CD4-positive, alpha-beta T cell (primary cell): ENCODE results near the gene KIAA1755. TPM values are rescaled to one million over a fixed set of nuclear protein-coding genes. Genes with fewer than 3 reads are reported as not detected.

Experiments used
- ATAC-seq: fragments of 200-7000 bp; cut with Tn5 transposase; one replicate; pipeline ENCODE4 v1.10.0; 2022; ENCODE audit warnings: mild to moderate bottlenecking; ENCODE audit not compliant: poor library complexity
- CTCF ChIA-PET: fragments of 350-600 bp; sonication (Branson Sonifier 250); formaldehyde crosslinking; loops from one replicate; lab custom pipeline; 2021; ENCODE audit warnings: antibody characterized with exemption, inconsistent platforms; lab: Charles Lee
- POLR2A ChIA-PET: fragments of 350-600 bp; sonication (Branson Sonifier 250); formaldehyde crosslinking; loops from one replicate; lab custom pipeline; 2021; ENCODE audit warnings: antibody characterized with exemption, inconsistent platforms; lab: Charles Lee
- DNase-seq, 14 experiments: peaks; one replicate each; pipeline ENCODE4 v3.0.0-alpha.2; 2013 to 2020; ENCODE audit warnings: mixed read lengths in 2 of 14
- H3K27ac ChIP-seq, 2 donors: one replicate each; pipeline versions ENCODE4 v1.5.1 to v1.7.0; 2013; ENCODE audit warnings: low read length in 2 of 2, low read depth in 1 of 2, mild to moderate bottlenecking in 1 of 2
- H3K27me3 ChIP-seq, 2 experiments: 1 replicate in 1 of 2; 2 replicates in 1 of 2; pipeline versions ENCODE4 v1.6.1 to v1.7.0; 2013; ENCODE audit warnings: low read length in 2 of 2, control low read depth in 1 of 2, mild to moderate bottlenecking in 1 of 2, moderate library complexity in 1 of 2; ENCODE audit not compliant: insufficient read depth in 2 of 2, control insufficient read depth in 1 of 2
- H3K36me3 ChIP-seq: one replicate; pipeline ENCODE4 v1.6.1; 2013; ENCODE audit warnings: low read length, control low read depth; ENCODE audit not compliant: insufficient read depth
- H3K4me1 ChIP-seq: one replicate; pipeline ENCODE4 v1.6.1; 2013; ENCODE audit warnings: low read length, control low read depth; ENCODE audit not compliant: insufficient read depth
- H3K4me3 ChIP-seq: one replicate; pipeline ENCODE4 v1.5.1; 2013; ENCODE audit warnings: mild to moderate bottlenecking, low read length, moderate library complexity
- H3K9me3 ChIP-seq, 2 experiments: 1 replicate in 1 of 2; 2 replicates in 1 of 2; pipeline versions ENCODE4 v1.6.1 to v1.7.0; 2013; ENCODE audit warnings: low read length in 2 of 2, mild to moderate bottlenecking in 2 of 2, control low read depth in 1 of 2, moderate library complexity in 1 of 2; ENCODE audit not compliant: control insufficient read depth in 1 of 2, insufficient read depth in 1 of 2
- H3K27ac Mint-ChIP-seq: one replicate; pipeline ENCODE4 v1.8.0; 2020; ENCODE audit warnings: mixed read lengths
- H3K27me3 Mint-ChIP-seq: one replicate; pipeline ENCODE4 v1.8.0; 2021; ENCODE audit warnings: mixed read lengths
- H3K36me3 Mint-ChIP-seq: one replicate; pipeline ENCODE4 v1.8.0; 2021; ENCODE audit warnings: low read depth, mixed read lengths
- H3K4me1 Mint-ChIP-seq: one replicate; pipeline ENCODE4 v1.8.0; 2021; ENCODE audit warnings: low read depth, mixed read lengths
- H3K4me3 Mint-ChIP-seq: one replicate; pipeline ENCODE4 v1.8.0; 2020; ENCODE audit warnings: mild to moderate bottlenecking, mixed read lengths
- H3K9me3 Mint-ChIP-seq: one replicate; pipeline ENCODE4 v1.8.0; 2020; ENCODE audit warnings: mixed read lengths
- intact Hi-C, 2 experiments: fragments of 100-400 bp; cut with DNase I in 1 of 2; cut with micrococcal nuclease in 1 of 2; formaldehyde crosslinking; loops; one replicate each; pipeline versions ENCODE4 v1.15.1 to v1.9.0; 2023 to 2025; cut with DNase I, micrococcal nuclease
- total RNA-seq, 174 experiments: library from RNA in 2 of 174; stranded (reverse) in 2 of 174; gene quantifications; one replicate each; pipeline ENCODE4 v1.2.3 and lab custom pipeline; 2021 to 2026
- TF ChIP-seq, protein P1 (sequence below): fragments of 200-600 bp; IDR thresholded peaks from one replicate; pipeline ENCODE4 v1.8.0; 2022; ENCODE audit warnings: antibody characterized with exemption, mild to moderate bottlenecking

The KIAA1755 gene
- total RNA-seq, 2 experiments from 2014 or later = not detected

DNA sequence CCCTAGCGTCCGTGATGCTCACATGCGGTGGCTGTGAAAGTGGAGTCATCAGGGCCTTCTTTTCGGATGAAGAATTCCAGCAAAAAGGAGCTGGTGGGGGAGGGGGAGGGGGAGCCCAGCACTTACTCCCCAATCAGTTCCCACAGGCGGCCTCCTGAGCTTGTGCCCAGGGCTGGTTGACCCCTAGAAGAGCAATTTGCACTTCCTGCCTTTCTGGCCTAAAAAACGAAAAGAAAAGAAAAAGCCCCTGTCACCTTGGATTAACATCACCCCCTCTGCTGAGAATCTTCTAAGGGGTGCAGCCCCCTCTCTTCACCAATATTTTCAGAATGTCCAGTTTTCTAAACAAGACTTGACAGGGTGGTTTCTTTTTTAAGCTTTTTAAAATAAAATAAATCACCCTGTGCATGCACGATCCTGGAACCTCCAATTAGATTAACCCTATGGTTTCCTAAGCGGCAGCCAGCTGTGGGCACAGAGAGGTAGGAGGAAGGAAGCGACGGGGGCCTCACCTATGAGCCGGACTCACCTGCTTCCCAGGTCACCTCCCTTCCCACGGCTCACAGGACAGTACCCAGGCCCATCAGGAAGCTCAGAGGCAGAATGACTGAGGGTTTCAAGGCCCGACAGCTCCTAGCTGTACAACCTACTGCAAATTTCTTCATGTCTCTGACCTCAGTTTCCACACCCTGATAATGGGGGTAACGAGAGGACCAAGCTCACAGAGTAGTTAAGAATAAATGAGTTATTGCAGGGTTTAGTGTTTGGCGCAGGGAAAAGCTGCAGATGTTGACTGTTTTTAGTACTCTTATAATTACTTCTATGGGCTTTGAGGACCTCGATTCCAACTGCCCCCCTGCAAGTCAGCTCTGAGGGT is 85.0 kb downstream of the KIAA1755 start:
- peaks cover 20% of the 10 kb centered on the region for H3K27me3 Mint-ChIP-seq
- ATAC-seq = no peak
- Histone ChIP-seq H3K9me3 (no peaks in the 10 kb centered on the region), H3K4me3 (no peak overlapping the region), H3K4me1 (no peaks in the 10 kb centered on the region), H3K27me3 (peaks cover 0 to 8% of the 10 kb centered on the region in 2 experiments), H3K27ac (no peak overlapping the region), H3K36me3 (no peaks in the 10 kb centered on the region)
- H3K36me3 Mint-ChIP-seq = no peaks in the 10 kb centered on the region
- ChIA-PET CTCF (no interaction called here), POLR2A (no interaction called here)
- intact Hi-C loops = no loop called here
- no peak overlapping the region for H3K27ac Mint-ChIP-seq
- no peak overlapping the region for H3K4me3 Mint-ChIP-seq
- DNase-seq = no peak
- TF ChIP-seq, protein P1, sequence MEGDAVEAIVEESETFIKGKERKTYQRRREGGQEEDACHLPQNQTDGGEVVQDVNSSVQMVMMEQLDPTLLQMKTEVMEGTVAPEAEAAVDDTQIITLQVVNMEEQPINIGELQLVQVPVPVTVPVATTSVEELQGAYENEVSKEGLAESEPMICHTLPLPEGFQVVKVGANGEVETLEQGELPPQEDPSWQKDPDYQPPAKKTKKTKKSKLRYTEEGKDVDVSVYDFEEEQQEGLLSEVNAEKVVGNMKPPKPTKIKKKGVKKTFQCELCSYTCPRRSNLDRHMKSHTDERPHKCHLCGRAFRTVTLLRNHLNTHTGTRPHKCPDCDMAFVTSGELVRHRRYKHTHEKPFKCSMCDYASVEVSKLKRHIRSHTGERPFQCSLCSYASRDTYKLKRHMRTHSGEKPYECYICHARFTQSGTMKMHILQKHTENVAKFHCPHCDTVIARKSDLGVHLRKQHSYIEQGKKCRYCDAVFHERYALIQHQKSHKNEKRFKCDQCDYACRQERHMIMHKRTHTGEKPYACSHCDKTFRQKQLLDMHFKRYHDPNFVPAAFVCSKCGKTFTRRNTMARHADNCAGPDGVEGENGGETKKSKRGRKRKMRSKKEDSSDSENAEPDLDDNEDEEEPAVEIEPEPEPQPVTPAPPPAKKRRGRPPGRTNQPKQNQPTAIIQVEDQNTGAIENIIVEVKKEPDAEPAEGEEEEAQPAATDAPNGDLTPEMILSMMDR = no peak
- no peaks in the 10 kb centered on the region for H3K9me3 Mint-ChIP-seq
- no peaks in the 10 kb centered on the region for H3K4me1 Mint-ChIP-seq

DNA sequence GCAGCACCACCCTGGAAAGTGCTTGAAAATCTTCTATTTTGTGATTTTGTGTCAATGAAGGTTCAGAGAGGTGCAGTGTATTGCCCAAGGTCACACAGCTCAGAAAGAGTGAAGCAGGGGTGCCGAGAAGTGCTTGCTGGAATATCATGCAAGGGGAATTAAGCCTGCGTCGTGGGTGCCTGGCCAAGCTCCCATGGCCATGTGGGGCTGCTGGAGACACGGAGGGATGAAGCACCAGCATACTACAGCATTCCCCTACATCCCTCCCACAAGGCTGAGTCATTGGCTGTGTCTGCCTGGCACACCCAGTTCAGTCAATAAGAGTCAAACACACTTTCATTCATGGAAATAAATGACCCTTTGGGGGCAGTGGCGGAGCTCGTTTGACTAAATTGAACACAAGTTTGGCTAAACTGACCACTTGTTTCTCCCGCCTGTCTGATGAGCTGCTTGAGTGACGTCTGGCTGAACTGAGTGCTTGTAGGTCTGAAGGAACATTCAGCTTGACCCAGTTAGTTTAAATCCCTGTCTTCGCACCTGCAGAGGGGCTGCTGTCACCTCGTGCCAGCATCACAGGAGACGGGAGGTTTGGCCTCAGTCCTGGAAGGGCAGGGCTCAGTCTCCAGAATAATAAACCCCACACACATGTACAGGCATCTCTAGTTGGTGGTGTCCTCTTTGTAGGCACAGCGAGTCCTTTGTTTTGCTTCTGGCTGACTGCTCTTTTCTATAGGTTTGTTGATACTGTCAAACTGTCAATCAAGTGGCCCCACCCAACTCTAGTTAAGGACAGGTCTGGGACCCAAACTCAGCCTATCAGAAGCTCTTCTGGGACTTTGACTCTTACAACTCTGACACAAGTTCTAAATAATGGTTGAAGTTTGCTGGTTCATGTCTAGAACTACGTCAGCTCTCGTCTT is 87.0 kb downstream of the KIAA1755 start:
- no peaks in the 10 kb centered on the region for H3K4me1 ChIP-seq
- intact Hi-C loops = no loop called here
- ATAC-seq = no peak
- ChIA-PET POLR2A (no interaction called here), CTCF (no interaction called here)
- Mint-ChIP-seq H3K36me3 (no peaks in the 10 kb centered on the region), H3K27me3 (peaks cover 20% of the 10 kb centered on the region), H3K27ac (no peak overlapping the region), H3K4me1 (no peaks in the 10 kb centered on the region), H3K4me3 (no peak overlapping the region), H3K9me3 (no peaks in the 10 kb centered on the region)
- no peak overlapping the region for H3K27ac ChIP-seq
- TF ChIP-seq, protein P1 = no peak
- H3K36me3 ChIP-seq = no peaks in the 10 kb centered on the region
- H3K4me3 ChIP-seq = no peak overlapping the region
- no peak for DNase-seq
- no peaks in the 10 kb centered on the region for H3K9me3 ChIP-seq
- peaks cover 0 to 8% of the 10 kb centered on the region in 2 experiments for H3K27me3 ChIP-seq

DNA sequence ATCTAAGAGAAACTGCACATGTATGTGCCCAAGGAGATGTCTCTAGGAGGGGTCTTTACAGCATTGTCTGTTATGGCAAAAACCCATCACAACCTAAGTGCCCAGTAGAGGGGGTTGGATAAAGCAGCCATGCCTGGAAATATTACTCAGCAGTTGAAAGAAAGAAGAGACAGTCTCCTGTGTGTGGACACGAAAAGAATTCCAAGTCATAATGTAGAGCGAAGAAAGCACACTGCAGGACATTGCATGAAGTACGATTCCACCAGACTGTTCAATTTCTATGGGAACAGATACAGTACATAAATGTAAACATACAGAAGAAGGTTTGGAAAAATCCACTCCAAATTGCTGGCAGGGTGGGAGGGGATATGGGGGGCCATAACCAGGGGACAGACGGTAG is 88.1 kb downstream of the KIAA1755 start:
- no peak for ATAC-seq
- Histone ChIP-seq H3K27me3 (peaks cover 0 to 3% of the 10 kb centered on the region in 2 experiments), H3K27ac (no peak overlapping the region), H3K9me3 (no peaks in the 10 kb centered on the region), H3K36me3 (no peaks in the 10 kb centered on the region), H3K4me1 (no peaks in the 10 kb centered on the region), H3K4me3 (no peak overlapping the region)
- no peaks in the 10 kb centered on the region for H3K36me3 Mint-ChIP-seq
- no peaks in the 10 kb centered on the region for H3K4me1 Mint-ChIP-seq
- intact Hi-C loops = no loop called here
- no peaks in the 10 kb centered on the region for H3K9me3 Mint-ChIP-seq
- TF ChIP-seq, protein P1 = no peak
- peaks cover 10% of the 10 kb centered on the region for H3K27me3 Mint-ChIP-seq
- no peak overlapping the region for H3K4me3 Mint-ChIP-seq
- no peak overlapping the region for H3K27ac Mint-ChIP-seq
- POLR2A ChIA-PET = no interaction called here
- DNase-seq = no peak
- CTCF ChIA-PET = no interaction called here
